HepG2 (cell line): Measurements from ENCODE around the gene NSD2. TPM values are rescaled to one million over a fixed set of nuclear protein-coding genes. Genes with fewer than 3 reads are reported as not detected.

Source experiments
- CBFB ChIP-seq: sonication (generic); formaldehyde crosslinking; IDR thresholded peaks from 2 replicates; pipeline ENCODE4 v1.4.0; 2020; ENCODE audit warnings: missing genetic modification reagents
- CBX1 ChIP-seq: IDR thresholded peaks from one replicate; pipeline ENCODE4 v1.6.1; 2016; ENCODE audit warnings: antibody characterized with exemption, low read depth
- CENPX ChIP-seq: sonication (generic); formaldehyde crosslinking; IDR thresholded peaks from 2 replicates; pipeline ENCODE4 v1.9.0; 2021; ENCODE audit warnings: mild to moderate bottlenecking, missing genetic modification reagents, moderate library complexity
- EED ChIP-seq: sonication (generic); formaldehyde crosslinking; IDR thresholded peaks from 2 replicates; pipeline ENCODE4 v1.5.0; 2020; ENCODE audit warnings: mild to moderate bottlenecking, missing genetic modification reagents
- FLYWCH1 ChIP-seq: sonication (generic); formaldehyde crosslinking; IDR thresholded peaks from 2 replicates; pipeline ENCODE4 v1.8.1; 2023; ENCODE audit warnings: mild to moderate bottlenecking, missing genetic modification reagents
- LCORL ChIP-seq, 2 experiments: fragments of 450-650 bp in 1 of 2; sonication (generic) in 1 of 2; formaldehyde crosslinking in 1 of 2; IDR thresholded peaks; 2 replicates each; pipeline versions ENCODE4 v1.5.0 to v1.6.1; 2017 to 2020; ENCODE audit warnings: antibody characterized with exemption in 1 of 2, missing genetic modification reagents in 1 of 2
- MYNN ChIP-seq: sonication (generic); formaldehyde crosslinking; IDR thresholded peaks from 2 replicates; pipeline ENCODE4 v1.4.0; 2020; ENCODE audit warnings: mild to moderate bottlenecking, low read depth, missing genetic modification reagents
- NR2F6 ChIP-seq, 2 experiments: IDR thresholded peaks; 2 replicates each; pipeline ENCODE4 v1.6.1; 2016; ENCODE audit warnings: antibody characterized with exemption in 1 of 2, mild to moderate bottlenecking in 1 of 2
- PHF8 ChIP-seq: sonication (generic); formaldehyde crosslinking; IDR thresholded peaks from 2 replicates; pipeline ENCODE4 v1.5.0; 2020; ENCODE audit warnings: missing genetic modification reagents
- TCF12 ChIP-seq, 2 experiments: fragments of 450-650 bp in 1 of 2; sonication (generic) in 1 of 2; formaldehyde crosslinking in 1 of 2; IDR thresholded peaks; 2 replicates each; pipeline versions ENCODE4 v1.6.1 to v1.8.0; 2017 to 2022; ENCODE audit warnings: antibody characterized with exemption in 1 of 2, mild to moderate bottlenecking in 1 of 2, missing genetic modification reagents in 1 of 2, moderate library complexity in 1 of 2
- YY1 ChIP-seq: IDR thresholded peaks from 2 replicates; pipeline ENCODE4 v1.6.1; 2011; ENCODE audit warnings: low read length, low read depth, moderate library complexity, mild to moderate bottlenecking; ENCODE audit not compliant: insufficient read depth, insufficient replicate concordance
- ZNF264 ChIP-seq: sonication (generic); formaldehyde crosslinking; IDR thresholded peaks from 2 replicates; pipeline ENCODE4 v1.4.0; 2020; ENCODE audit warnings: missing genetic modification reagents
- ZNF446 ChIP-seq: sonication (generic); formaldehyde crosslinking; IDR thresholded peaks from 2 replicates; pipeline ENCODE4 v1.5.0; 2020; ENCODE audit warnings: mild to moderate bottlenecking, missing genetic modification reagents
- ZNF510 ChIP-seq: sonication (generic); formaldehyde crosslinking; IDR thresholded peaks from 2 replicates; pipeline ENCODE4 v1.4.0; 2020; ENCODE audit warnings: low read depth, mild to moderate bottlenecking, missing genetic modification reagents
- ZNF598 ChIP-seq: sonication (generic); formaldehyde crosslinking; IDR thresholded peaks from 2 replicates; pipeline ENCODE4 v1.5.1; 2020; ENCODE audit warnings: mild to moderate bottlenecking, missing genetic modification reagents, borderline replicate concordance
- ZNF777 ChIP-seq: sonication (generic); formaldehyde crosslinking; IDR thresholded peaks from 2 replicates; pipeline ENCODE4 v1.4.0; 2020; ENCODE audit warnings: missing genetic modification reagents
- ZSCAN20 ChIP-seq: sonication (generic); formaldehyde crosslinking; IDR thresholded peaks from 2 replicates; pipeline ENCODE4 v1.4.0; 2020; ENCODE audit warnings: missing genetic modification reagents, mild to moderate bottlenecking, borderline replicate concordance
- ZSCAN9 ChIP-seq: IDR thresholded peaks from 2 replicates; pipeline ENCODE4 v1.6.1; 2016; ENCODE audit warnings: borderline replicate concordance
- polyA plus RNA-seq, 8 experiments: library from polyadenylated mRNA; depleted of rRNA in 3 of 8; stranded (reverse) in 7 of 8; unstranded in 1 of 8; fragments of >200 nt; fragmentation: Illumina TruSeq in 4 of 8; extraction: Trizol in 4 of 8; gene quantifications; 2 replicates each; pipeline versions ENCODE4 v1.2.1 to v1.2.3, GENCODE V29; 2011 to 2016; ENCODE audit warnings: low read depth in 4 of 8, missing spikeins in 1 of 8, mixed read lengths in 1 of 8; ENCODE audit not compliant: insufficient read depth in 1 of 8
- total RNA-seq, 5 experiments: library from RNA; depleted of rRNA; stranded (reverse); fragments of >200 nt; fragmentation: Illumina TruSeq; extraction: Trizol; gene quantifications; 2 replicates each; pipeline ENCODE4 v1.2.3, GENCODE V29; 2016; ENCODE audit warnings: low read depth in 1 of 5
- TF ChIP-seq, protein P1 (sequence below): IDR thresholded peaks from 2 replicates; pipeline ENCODE4 v1.6.1; 2016; ENCODE audit warnings: low read depth, borderline replicate concordance
- TF ChIP-seq, protein P2 (sequence below): sonication (generic); formaldehyde crosslinking; IDR thresholded peaks from 2 replicates; pipeline ENCODE4 v1.8.0; 2022; ENCODE audit warnings: missing genetic modification reagents, mild to moderate bottlenecking, borderline replicate concordance
- TF ChIP-seq, protein P3 (sequence below): sonication (generic); formaldehyde crosslinking; IDR thresholded peaks from 2 replicates; pipeline ENCODE4 v1.5.1; 2020; ENCODE audit warnings: missing genetic modification reagents, mild to moderate bottlenecking, borderline replicate concordance
- TF ChIP-seq, protein P4 (sequence below): sonication (generic); formaldehyde crosslinking; IDR thresholded peaks from 2 replicates; pipeline ENCODE4 v1.4.0; 2020; ENCODE audit warnings: missing genetic modification reagents, borderline replicate concordance
- TF ChIP-seq, protein P5 (sequence below): sonication (generic); formaldehyde crosslinking; IDR thresholded peaks from 2 replicates; pipeline ENCODE4 v1.5.0; 2020; ENCODE audit warnings: mild to moderate bottlenecking, missing genetic modification reagents

Gene NSD2
- total and polyA plus RNA-seq, 2 of the 13 experiments (the other 11 are each of a cell fraction or from before 2014, with no cell fraction given), result 22.0 to 65.9 TPM

DNA sequence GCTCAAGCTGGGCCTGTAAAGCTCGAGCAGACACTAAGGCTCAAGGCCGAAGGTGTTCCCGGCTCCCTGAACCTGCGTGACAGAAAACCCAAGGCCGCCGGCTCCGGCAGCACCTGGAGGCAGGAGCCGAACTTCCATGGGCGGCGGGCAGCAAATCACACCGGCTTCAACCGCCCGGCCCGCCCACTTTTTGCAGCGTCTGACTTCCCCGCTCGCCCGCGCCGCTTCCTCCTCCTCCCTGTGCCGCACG lies 940 bp upstream of the NSD2 start (continued):
- TF ChIP-seq LCORL (IDR thresholded peaks at IDR 0.05) (no peak), LCORL (CRISPR knock-in tag; IDR thresholded peaks at IDR 0.05) (0 out of 2 replicates have a peak, but pooled peaks have one; percentile 52), ZSCAN20 (CRISPR knock-in tag) (no peak), YY1 (peak; percentile 60), CBX1 (no peak), ZNF264 (CRISPR knock-in tag) (no peak), EED (CRISPR knock-in tag) (peak; percentile 90; the same call in 1 of the 2 replicates), NR2F6 (IDR thresholded peaks at IDR 0.05) (no peak), NR2F6 (CRISPR knock-in tag; IDR thresholded peaks at IDR 0.05) (no peak), MYNN (CRISPR knock-in tag) (0 out of 2 replicates have a peak, but pooled peaks have one; percentile 52), CENPX (CRISPR knock-in tag) (no peak), ZSCAN9 (CRISPR knock-in tag) (no peak), CBFB (CRISPR knock-in tag) (no peak), ZNF777 (no peak), FLYWCH1 (CRISPR knock-in tag) (no peak), ZNF446 (CRISPR knock-in tag) (no peak), ZNF598 (peak; percentile 7; the same call in 1 of the 2 replicates), PHF8 (no peak), ZNF510 (CRISPR knock-in tag) (no peak), TCF12 (IDR thresholded peaks at IDR 0.05) (no peak), TCF12 (CRISPR knock-in tag; IDR thresholded peaks at IDR 0.05) (no peak; the same call in 1 of the 2 replicates)
- TF ChIP-seq, protein P1, sequence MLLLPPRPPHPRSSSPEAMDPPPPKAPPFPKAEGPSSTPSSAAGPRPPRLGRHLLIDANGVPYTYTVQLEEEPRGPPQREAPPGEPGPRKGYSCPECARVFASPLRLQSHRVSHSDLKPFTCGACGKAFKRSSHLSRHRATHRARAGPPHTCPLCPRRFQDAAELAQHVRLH (CRISPR knock-in tag), result no peak; the same call in 1 of the 2 replicates
- TF ChIP-seq, protein P2, sequence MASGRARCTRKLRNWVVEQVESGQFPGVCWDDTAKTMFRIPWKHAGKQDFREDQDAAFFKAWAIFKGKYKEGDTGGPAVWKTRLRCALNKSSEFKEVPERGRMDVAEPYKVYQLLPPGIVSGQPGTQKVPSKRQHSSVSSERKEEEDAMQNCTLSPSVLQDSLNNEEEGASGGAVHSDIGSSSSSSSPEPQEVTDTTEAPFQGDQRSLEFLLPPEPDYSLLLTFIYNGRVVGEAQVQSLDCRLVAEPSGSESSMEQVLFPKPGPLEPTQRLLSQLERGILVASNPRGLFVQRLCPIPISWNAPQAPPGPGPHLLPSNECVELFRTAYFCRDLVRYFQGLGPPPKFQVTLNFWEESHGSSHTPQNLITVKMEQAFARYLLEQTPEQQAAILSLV (CRISPR knock-in tag), result no peak
- TF ChIP-seq, protein P3, sequence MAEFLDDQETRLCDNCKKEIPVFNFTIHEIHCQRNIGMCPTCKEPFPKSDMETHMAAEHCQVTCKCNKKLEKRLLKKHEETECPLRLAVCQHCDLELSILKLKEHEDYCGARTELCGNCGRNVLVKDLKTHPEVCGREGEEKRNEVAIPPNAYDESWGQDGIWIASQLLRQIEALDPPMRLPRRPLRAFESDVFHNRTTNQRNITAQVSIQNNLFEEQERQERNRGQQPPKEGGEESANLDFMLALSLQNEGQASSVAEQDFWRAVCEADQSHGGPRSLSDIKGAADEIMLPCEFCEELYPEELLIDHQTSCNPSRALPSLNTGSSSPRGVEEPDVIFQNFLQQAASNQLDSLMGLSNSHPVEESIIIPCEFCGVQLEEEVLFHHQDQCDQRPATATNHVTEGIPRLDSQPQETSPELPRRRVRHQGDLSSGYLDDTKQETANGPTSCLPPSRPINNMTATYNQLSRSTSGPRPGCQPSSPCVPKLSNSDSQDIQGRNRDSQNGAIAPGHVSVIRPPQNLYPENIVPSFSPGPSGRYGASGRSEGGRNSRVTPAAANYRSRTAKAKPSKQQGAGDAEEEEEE (CRISPR knock-in tag), result no peak
- TF ChIP-seq, protein P4, sequence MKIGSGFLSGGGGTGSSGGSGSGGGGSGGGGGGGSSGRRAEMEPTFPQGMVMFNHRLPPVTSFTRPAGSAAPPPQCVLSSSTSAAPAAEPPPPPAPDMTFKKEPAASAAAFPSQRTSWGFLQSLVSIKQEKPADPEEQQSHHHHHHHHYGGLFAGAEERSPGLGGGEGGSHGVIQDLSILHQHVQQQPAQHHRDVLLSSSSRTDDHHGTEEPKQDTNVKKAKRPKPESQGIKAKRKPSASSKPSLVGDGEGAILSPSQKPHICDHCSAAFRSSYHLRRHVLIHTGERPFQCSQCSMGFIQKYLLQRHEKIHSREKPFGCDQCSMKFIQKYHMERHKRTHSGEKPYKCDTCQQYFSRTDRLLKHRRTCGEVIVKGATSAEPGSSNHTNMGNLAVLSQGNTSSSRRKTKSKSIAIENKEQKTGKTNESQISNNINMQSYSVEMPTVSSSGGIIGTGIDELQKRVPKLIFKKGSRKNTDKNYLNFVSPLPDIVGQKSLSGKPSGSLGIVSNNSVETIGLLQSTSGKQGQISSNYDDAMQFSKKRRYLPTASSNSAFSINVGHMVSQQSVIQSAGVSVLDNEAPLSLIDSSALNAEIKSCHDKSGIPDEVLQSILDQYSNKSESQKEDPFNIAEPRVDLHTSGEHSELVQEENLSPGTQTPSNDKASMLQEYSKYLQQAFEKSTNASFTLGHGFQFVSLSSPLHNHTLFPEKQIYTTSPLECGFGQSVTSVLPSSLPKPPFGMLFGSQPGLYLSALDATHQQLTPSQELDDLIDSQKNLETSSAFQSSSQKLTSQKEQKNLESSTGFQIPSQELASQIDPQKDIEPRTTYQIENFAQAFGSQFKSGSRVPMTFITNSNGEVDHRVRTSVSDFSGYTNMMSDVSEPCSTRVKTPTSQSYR (CRISPR knock-in tag), result no peak
- TF ChIP-seq, protein P5, sequence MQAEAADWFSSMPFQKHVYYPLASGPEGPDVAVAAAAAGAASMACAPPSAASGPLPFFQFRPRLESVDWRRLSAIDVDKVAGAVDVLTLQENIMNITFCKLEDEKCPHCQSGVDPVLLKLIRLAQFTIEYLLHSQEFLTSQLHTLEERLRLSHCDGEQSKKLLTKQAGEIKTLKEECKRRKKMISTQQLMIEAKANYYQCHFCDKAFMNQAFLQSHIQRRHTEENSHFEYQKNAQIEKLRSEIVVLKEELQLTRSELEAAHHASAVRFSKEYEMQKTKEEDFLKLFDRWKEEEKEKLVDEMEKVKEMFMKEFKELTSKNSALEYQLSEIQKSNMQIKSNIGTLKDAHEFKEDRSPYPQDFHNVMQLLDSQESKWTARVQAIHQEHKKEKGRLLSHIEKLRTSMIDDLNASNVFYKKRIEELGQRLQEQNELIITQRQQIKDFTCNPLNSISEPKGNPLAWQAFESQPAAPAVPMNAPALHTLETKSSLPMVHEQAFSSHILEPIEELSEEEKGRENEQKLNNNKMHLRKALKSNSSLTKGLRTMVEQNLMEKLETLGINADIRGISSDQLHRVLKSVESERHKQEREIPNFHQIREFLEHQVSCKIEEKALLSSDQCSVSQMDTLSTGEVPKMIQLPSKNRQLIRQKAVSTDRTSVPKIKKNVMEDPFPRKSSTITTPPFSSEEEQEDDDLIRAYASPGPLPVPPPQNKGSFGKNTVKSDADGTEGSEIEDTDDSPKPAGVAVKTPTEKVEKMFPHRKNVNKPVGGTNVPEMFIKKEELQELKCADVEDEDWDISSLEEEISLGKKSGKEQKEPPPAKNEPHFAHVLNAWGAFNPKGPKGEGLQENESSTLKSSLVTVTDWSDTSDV (CRISPR knock-in tag), result no peak
